Measurements from ENCODE around the gene JAKMIP3.

- no peak for TF ChIP-seq CTCF (IDR thresholded peaks at IDR 0.05)
- no peak for TF ChIP-seq POLR2A (IDR thresholded peaks at IDR 0.05)
These were observed 49.2 kb upstream of the JAKMIP3 start for GRCh38 chr10:132016514-132016913.
